ENCODE results near the gene SEPTIN8.

SEPTIN8 gene

DNA sequence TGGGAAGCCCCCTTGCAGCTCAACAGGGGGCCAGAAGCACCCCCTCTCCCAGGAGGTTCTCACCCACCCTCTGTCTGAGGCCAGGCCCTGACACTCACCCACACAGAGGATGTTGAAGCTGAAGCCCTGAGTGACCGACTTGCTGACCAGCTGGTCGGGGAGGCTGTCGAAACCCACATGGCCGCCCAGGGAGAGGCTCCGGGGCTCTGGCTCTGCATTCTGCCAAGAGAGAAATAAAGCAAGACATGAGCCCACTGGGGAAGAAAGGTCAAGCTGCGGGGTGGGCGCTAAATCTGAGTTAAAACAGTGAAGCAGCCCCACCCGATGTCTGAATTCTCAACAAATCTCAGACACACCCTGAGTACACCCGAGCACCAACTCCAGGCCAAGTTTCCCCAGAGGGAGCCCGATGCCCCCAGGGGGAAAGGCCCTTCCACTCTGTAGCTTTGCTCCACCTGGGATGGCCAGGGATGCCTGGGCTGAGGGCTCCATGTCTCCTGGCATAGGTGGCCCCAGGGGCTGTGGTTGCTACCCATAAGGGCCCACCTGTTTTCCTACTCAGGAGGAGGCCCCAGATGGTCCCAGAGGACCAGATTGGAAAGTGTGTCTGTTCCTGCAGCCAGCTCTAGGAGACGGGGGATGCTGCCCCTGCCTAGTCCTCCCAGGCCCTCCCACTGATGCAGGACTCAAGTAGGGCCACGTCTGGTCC lies 11.6 kb downstream of the SEPTIN8 start:
- DNase-seq (ENCODE audit: low read depth): no peak
- TF ChIP-seq, protein P1, sequence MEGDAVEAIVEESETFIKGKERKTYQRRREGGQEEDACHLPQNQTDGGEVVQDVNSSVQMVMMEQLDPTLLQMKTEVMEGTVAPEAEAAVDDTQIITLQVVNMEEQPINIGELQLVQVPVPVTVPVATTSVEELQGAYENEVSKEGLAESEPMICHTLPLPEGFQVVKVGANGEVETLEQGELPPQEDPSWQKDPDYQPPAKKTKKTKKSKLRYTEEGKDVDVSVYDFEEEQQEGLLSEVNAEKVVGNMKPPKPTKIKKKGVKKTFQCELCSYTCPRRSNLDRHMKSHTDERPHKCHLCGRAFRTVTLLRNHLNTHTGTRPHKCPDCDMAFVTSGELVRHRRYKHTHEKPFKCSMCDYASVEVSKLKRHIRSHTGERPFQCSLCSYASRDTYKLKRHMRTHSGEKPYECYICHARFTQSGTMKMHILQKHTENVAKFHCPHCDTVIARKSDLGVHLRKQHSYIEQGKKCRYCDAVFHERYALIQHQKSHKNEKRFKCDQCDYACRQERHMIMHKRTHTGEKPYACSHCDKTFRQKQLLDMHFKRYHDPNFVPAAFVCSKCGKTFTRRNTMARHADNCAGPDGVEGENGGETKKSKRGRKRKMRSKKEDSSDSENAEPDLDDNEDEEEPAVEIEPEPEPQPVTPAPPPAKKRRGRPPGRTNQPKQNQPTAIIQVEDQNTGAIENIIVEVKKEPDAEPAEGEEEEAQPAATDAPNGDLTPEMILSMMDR (IDR thresholded peaks at IDR 0.05; ENCODE audit: insufficient read depth, low read depth, low read length, missing control alignments): no peak

DNA sequence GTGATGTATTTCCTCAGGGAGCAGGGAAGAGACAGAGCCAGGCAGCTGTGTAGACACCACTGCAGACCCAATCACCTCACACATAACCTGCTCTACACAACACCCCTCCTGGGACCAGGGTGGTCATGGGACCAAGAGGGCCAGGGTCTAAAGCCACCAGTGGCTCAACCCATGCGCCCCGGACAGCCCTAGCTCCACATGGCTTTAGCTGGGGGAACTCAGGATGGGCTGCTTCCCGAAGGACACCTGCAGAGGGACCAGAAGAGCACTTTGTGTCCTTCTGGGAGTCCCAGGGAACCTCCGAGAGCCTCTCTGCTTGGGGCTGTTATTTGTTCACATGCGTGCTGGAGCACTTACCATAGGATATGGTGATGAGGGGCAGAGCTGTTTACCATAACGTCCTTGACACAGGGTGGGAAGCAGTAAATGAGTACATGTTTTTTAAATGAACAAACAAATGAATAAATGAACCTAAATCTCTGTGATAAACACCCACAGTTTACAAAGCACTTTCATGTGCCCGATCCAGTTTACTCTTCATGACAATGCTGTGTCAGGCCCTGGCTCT lies 12.3 kb downstream of the SEPTIN8 start:
- no peak for DNase-seq (ENCODE audit: low read depth)

More for the DNA sequence above, 11.6 kb downstream of the SEPTIN8 start:
- H3K4me3 ChIP-seq (ENCODE audit: low read depth, low read length): no peak overlapping the region

DNA sequence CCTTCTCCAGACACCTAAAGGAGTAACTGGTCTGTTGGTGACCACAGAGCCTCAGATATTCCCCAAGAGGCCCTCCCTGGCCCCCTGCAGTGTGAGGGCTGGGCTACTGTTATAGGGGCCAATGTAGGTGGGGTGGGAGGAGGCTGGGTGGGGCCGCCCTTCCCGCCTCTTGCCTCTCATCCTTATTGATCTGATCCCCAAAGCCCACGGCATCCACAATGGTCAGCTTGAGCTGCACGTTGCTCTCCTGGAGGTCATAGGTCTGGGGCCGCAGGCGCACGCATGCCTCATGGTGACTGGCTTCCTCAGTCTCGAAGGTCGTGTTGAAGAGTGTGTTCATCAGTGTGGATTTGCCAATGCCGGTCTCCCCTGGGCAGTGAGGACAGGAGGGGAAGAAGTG lies 13.0 kb downstream of the SEPTIN8 start:
- TF ChIP-seq, protein P1 (IDR thresholded peaks at IDR 0.05; ENCODE audit: insufficient read depth, low read depth, low read length, missing control alignments): no peak
- no peak overlapping the region for H3K4me3 ChIP-seq (ENCODE audit: low read depth, low read length)
- no peak for DNase-seq (ENCODE audit: low read depth)

More for the DNA sequence above, 12.3 kb downstream of the SEPTIN8 start:
- no peak overlapping the region for H3K4me3 ChIP-seq (ENCODE audit: low read depth, low read length)
- TF ChIP-seq, protein P1 (IDR thresholded peaks at IDR 0.05; ENCODE audit: insufficient read depth, low read depth, low read length, missing control alignments): no peak

DNA sequence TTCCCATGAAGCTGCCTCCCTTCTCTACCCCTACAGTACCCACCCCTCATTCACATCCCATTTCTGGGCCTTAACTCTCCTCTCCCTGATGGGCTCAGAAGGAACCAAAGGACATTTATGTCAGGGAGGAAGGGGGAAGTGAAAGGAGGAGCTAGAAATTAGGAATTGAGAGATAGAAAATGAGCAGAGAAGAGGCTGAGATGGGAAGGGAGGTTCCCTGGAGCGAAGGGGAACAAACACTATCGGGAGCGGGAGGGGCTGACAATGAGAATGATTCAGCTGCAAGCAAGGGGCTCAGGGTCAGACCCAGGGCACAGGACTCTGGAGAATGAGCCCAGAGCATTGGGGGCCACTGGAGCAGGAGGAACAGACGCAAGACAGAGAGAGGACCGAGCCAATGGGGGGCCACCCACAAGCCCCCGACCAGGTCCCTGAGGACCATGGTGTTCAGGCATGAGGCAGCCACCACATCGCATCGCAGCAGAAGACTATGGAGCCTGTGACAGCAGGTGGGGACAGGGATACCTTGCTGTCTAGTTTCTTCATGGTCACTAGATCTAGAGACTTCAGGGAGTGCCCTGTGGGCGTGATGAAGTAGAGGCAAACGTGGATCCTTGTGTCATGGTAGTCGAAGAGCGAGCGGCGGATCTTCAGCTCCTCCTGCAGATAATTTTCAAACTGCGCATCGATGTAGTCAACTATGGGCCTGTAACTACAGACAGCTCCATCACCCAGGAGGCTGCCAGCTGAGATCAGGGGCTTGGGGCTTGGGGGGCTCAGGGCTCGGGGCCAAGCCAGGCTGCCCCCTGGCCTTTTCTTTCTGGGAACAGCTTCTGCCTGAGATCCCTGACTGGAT lies 13.6 kb downstream of the SEPTIN8 start:
- TF ChIP-seq, protein P1 (IDR thresholded peaks at IDR 0.05; ENCODE audit: insufficient read depth, low read depth, low read length, missing control alignments): no peak
- no peak for DNase-seq (ENCODE audit: low read depth)
- H3K4me3 ChIP-seq (ENCODE audit: low read depth, low read length): no peak overlapping the region

DNA sequence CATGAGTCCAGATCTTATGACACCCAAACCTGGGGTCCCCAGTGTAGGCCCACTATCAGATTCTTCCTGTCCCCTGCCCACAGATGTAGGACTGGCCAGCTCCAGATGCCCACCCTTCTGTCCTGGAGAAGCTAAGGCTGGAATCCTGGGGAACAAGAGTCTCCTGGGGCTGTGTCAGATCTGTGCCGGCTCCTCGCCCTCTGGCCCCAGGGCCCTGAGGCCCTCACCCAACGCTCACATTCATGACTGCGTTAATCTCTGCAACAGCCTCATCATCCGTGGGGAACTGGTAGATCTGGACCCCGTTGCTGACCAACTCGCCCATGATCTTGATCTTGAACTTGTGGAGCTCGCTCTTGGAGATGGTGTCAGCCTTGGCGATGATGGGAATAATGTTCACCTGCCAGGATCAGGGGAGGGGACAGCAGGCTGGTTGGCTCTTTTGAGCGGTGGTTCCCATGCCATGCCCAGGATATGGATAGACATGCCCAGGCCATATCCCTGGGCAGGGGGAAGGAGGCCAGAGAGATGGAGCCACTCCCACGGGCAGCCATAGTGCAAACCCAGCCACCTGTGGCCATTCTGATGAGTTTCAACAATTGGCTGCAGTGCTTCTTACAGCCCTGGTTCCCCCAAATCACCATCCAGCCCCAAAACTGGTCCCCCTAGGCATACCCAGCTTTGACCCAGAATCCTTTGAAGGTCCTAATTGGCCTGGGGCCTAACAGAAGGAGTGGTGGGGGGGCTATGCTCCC lies 14.6 kb downstream of the SEPTIN8 start:
- TF ChIP-seq, protein P1 (IDR thresholded peaks at IDR 0.05; ENCODE audit: insufficient read depth, low read depth, low read length, missing control alignments): no peak
- H3K4me3 ChIP-seq (ENCODE audit: low read depth, low read length): no peak overlapping the region
- no peak for DNase-seq (ENCODE audit: low read depth)
